Stimulated activated CD4-positive, alpha-beta T cell treated with anti-CD3 and anti-CD28 coated beads, Interleukin-1b, Interleukin-23, amount 100 ng/mL, for 48 hours (primary cell): ENCODE measurements around the gene CEP135.

ENCODE experiments used
- DNase-seq: peaks from one replicate; pipeline ENCODE4 v3.0.0-alpha.2; 2020

The CEP135 gene

DNA sequence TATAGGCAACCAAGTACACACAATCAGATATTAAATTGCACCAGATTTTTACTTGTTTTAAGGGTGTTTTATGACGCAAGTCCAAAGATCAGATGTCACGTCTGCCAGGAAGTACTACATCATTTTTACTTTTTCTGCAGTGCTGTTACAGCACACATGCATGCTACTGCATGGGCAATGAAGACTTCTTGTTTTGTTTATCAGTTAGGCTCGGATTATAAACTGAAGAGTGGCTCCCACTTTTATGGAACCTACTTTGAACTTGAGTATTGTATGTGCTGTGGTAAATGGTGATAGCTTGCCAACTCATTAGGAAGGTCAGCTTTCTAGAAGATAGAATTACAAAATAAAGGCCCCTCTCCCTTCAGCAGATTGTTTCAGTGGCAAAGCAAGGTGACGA, 131.6 kb downstream of the CEP135 start:
- DNase-seq: no peak

DNA sequence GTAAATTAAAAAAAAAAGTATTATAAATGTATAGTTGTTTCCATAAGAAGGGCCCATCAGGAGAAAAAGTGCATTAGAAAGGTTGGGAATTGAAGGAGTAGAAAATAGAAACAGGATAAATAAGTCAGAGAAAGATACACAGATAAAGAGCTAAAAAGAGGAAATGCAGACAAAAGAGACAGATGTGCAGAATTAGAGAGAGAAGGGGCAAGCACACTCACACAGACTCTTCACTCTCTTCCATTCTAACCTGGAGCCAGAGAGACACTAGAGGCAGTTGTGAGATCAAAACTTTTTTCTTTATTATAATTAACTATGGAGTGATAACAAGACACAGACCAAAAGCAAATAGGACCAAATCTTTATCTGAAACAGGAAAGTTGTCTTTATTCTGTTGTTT, 134.1 kb downstream of the CEP135 start:
- DNase-seq: no peak
